ENCODE measurements around the gene ISLR. TPM values are rescaled to one million over a fixed set of nuclear protein-coding genes. Genes with fewer than 3 reads are reported as not detected.

The ISLR gene
- total RNA-seq, 3 donors from 2014 or later = 4.9 to 29.9 (median 7.4) TPM

GRCh38 chr15:74155766-74156417 is 17.6 kb upstream of the ISLR start:
- no peaks in the 10 kb centered on the region for H3K36me3 ChIP-seq (ENCODE audit: low read depth)
- no peaks in the 10 kb centered on the region for H3K4me1 ChIP-seq (ENCODE audit: low read depth)
- TF ChIP-seq CTCF (IDR thresholded peaks at IDR 0.05) = no peak
- H3K9me3 ChIP-seq = no peaks in the 10 kb centered on the region
- DNase-seq = no peak
- H3K4me3 ChIP-seq = no peak overlapping the region
- no peak for ATAC-seq
- intact Hi-C loops (cut with DNase I, micrococcal nuclease) = no loop called here

GRCh38 chr15:74156678-74157411 is 16.7 kb upstream of the ISLR start:
- Histone ChIP-seq H3K36me3 (ENCODE audit: low read depth) (no peaks in the 10 kb centered on the region), H3K4me1 (ENCODE audit: low read depth) (no peaks in the 10 kb centered on the region), H3K9me3 (no peaks in the 10 kb centered on the region), H3K4me3 (no peak overlapping the region)
- DNase-seq = no peak
- no peak for ATAC-seq
- intact Hi-C loops (cut with DNase I, micrococcal nuclease) = no loop called here
- no peak for TF ChIP-seq CTCF (IDR thresholded peaks at IDR 0.05)

GRCh38 chr15:74157868-74158827 is 15.4 kb upstream of the ISLR start:
- Histone ChIP-seq H3K4me3 (no peak overlapping the region), H3K9me3 (no peaks in the 10 kb centered on the region), H3K4me1 (ENCODE audit: low read depth) (no peaks in the 10 kb centered on the region), H3K36me3 (ENCODE audit: low read depth) (no peaks in the 10 kb centered on the region)
- no peak for DNase-seq
- intact Hi-C loops (cut with DNase I, micrococcal nuclease) = no loop called here
- ATAC-seq = no peak
- no peak for TF ChIP-seq CTCF (IDR thresholded peaks at IDR 0.05)

GRCh38 chr15:74158855-74159650 is 14.5 kb upstream of the ISLR start:
- intact Hi-C loops (cut with DNase I, micrococcal nuclease) = no loop called here
- no peaks in the 10 kb centered on the region for H3K4me1 ChIP-seq (ENCODE audit: low read depth)
- no peaks in the 10 kb centered on the region for H3K36me3 ChIP-seq (ENCODE audit: low read depth)

More at GRCh38 chr15:74158855-74159650, 14.5 kb upstream of the ISLR start:
- Histone ChIP-seq H3K9me3 (no peaks in the 10 kb centered on the region), H3K4me3 (no peak overlapping the region)
- TF ChIP-seq CTCF (IDR thresholded peaks at IDR 0.05) = no peak
- ATAC-seq = no peak
- no peak for DNase-seq
